GM06990 (cell line): ENCODE measurements around the gene CREB3L1.

Experiments
- DNase-seq: peaks from one replicate; pipeline ENCODE4 v3.0.0-alpha.2; 2011; ENCODE audit not compliant: insufficient read length; ENCODE audit errors: extremely low read depth
- H3K27me3 ChIP-seq: replicated peaks from 2 replicates; pipeline ENCODE4 v1.6.0; 2011; ENCODE audit warnings: low read length; ENCODE audit not compliant: control insufficient read depth, insufficient read depth
- H3K36me3 ChIP-seq: 2 replicates; pipeline ENCODE4 v1.5.1; 2011; ENCODE audit warnings: low read length; ENCODE audit not compliant: control insufficient read depth, insufficient read depth
- H3K4me3 ChIP-seq: replicated peaks from 2 replicates; pipeline ENCODE4 v1.5.1; 2011; ENCODE audit warnings: low read depth, mild to moderate bottlenecking, control low read depth, low read length
- CTCF ChIP-seq: IDR thresholded peaks from 2 replicates; pipeline ENCODE4 v1.5.1; 2011; ENCODE audit warnings: low read length, control low read depth, mild to moderate bottlenecking, inconsistent platforms; ENCODE audit not compliant: insufficient read depth, poor library complexity, severe bottlenecking

The CREB3L1 gene

GRCh38 chr11:46270684-46271083 lies 6.8 kb upstream of the CREB3L1 start:
- no peak for TF ChIP-seq CTCF
- no peak for DNase-seq
- H3K4me3 ChIP-seq, result no peak overlapping the region
- no peaks in the 10 kb centered on the region for H3K27me3 ChIP-seq
- H3K36me3 ChIP-seq, result no peaks in the 10 kb centered on the region

- Histone ChIP-seq H3K4me3 (no peak overlapping the region), H3K36me3 (no peaks in the 10 kb centered on the region), H3K27me3 (no peaks in the 10 kb centered on the region)
- DNase-seq, result no peak
- TF ChIP-seq CTCF, result no peak
Observed at GRCh38 chr11:46271407-46271806, 6.1 kb upstream of the CREB3L1 start.

GRCh38 chr11:46271875-46272815 lies 5.3 kb upstream of the CREB3L1 start:
- Histone ChIP-seq H3K4me3 (no peak overlapping the region), H3K27me3 (no peaks in the 10 kb centered on the region), H3K36me3 (no peaks in the 10 kb centered on the region)
- no peak for TF ChIP-seq CTCF
- DNase-seq, result no peak

GRCh38 chr11:46272816-46273427 lies 4.5 kb upstream of the CREB3L1 start:
- DNase-seq, result no peak
- no peak for TF ChIP-seq CTCF
- H3K36me3 ChIP-seq, result no peaks in the 10 kb centered on the region
- no peaks in the 10 kb centered on the region for H3K27me3 ChIP-seq
- no peak overlapping the region for H3K4me3 ChIP-seq

- no peaks in the 10 kb centered on the region for H3K27me3 ChIP-seq
- no peak for TF ChIP-seq CTCF
- no peaks in the 10 kb centered on the region for H3K36me3 ChIP-seq
- H3K4me3 ChIP-seq, result no peak overlapping the region
- no peak for DNase-seq
Observed at GRCh38 chr11:46273511-46274205, 3.8 kb upstream of the CREB3L1 start.
